Esophagus muscularis mucosa (tissue), 3 donors: ENCODE results near the gene PPP1R2C.

ENCODE experiments used
- CTCF ChIP-seq, 3 experiments: fragments of 200-600 bp in 2 of 3; fragments of 450-650 bp in 1 of 3; sonication (generic) in 2 of 3; IDR thresholded peaks; one replicate each; pipeline ENCODE4 v1.5.1; 2017 to 2019; ENCODE audit warnings: antibody characterized with exemption in 3 of 3, mild to moderate bottlenecking in 2 of 3, moderate library complexity in 1 of 3
- POLR2A ChIP-seq: fragments of 450-650 bp; IDR thresholded peaks from one replicate; pipeline ENCODE4 v1.6.1; 2017; ENCODE audit warnings: antibody characterized with exemption, moderate library complexity, mild to moderate bottlenecking, low read depth

- TF ChIP-seq CTCF (IDR thresholded peaks at IDR 0.05) (no peak), POLR2A (no peak)
Measured at GRCh38 chrX:42823443-42823842, 45.5 kb upstream of the PPP1R2C start.
